Measurements from ENCODE around the gene GFY. TPM values are rescaled to one million over a fixed set of nuclear protein-coding genes. Genes with fewer than 3 reads are reported as not detected.

Gene GFY
- total RNA-seq, 4 donors from 2014 or later, result not detected

DNA sequence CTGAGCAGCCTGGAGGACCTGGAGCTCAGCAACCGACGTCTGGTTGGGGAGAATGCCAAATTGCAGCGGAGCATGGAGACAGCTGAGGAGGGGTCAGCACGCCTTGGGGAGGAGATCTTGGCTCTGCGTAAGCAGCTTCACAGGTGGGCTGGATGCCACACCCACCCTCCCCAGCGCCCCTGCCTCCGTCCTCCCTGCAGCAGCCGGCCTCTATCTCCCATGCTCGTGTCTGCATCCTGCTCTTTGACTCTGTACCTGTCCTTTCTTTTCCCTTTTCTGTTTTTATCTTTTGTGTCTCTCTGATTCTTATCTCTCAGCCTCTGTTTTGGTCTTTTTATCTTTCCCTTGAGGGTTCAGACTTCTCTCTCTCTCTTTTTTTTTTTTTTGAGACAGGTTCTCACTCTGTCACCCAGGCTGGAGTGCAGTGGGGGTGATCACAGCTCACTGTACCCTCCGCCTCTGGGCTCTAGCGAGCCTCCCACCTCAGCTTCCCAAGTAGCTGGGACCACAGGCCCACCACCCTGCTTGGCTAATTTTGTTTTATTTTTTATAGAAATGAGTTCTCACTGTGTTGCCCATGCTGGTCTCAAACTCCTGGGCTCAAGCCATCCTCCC is 27.1 kb upstream of the GFY start:
- TF ChIP-seq, protein P1, sequence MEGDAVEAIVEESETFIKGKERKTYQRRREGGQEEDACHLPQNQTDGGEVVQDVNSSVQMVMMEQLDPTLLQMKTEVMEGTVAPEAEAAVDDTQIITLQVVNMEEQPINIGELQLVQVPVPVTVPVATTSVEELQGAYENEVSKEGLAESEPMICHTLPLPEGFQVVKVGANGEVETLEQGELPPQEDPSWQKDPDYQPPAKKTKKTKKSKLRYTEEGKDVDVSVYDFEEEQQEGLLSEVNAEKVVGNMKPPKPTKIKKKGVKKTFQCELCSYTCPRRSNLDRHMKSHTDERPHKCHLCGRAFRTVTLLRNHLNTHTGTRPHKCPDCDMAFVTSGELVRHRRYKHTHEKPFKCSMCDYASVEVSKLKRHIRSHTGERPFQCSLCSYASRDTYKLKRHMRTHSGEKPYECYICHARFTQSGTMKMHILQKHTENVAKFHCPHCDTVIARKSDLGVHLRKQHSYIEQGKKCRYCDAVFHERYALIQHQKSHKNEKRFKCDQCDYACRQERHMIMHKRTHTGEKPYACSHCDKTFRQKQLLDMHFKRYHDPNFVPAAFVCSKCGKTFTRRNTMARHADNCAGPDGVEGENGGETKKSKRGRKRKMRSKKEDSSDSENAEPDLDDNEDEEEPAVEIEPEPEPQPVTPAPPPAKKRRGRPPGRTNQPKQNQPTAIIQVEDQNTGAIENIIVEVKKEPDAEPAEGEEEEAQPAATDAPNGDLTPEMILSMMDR (IDR thresholded peaks at IDR 0.05; ENCODE audit: low read depth), result no peak

GRCh38 chr19:49398931-49399330 is 26.3 kb upstream of the GFY start:
- TF ChIP-seq, protein P1 (IDR thresholded peaks at IDR 0.05; ENCODE audit: low read depth), result no peak

DNA sequence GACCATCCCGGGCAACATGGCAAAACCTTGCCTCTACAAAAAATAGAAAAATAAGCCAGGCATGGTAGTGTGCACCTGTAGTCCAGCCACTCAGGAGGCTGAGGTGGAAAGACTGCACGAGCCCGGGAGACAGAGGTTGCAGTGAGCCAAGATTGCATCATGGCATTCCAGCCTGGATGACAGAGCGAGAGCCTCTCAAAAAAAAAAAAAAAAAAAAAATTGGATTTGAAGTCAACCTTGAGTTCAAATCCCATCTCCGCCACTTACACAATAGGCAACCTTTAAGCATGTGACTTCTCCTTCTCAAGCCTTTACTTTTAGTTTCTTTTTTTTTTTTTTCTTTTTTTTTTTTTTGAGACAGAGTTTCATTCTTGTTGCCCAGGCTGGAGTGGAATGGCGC is 25.2 kb upstream of the GFY start:
- TF ChIP-seq, protein P1 (IDR thresholded peaks at IDR 0.05; ENCODE audit: low read depth), result no peak

GRCh38 chr19:49403404-49404187 is 21.6 kb upstream of the GFY start:
- TF ChIP-seq, protein P1 (IDR thresholded peaks at IDR 0.05; ENCODE audit: low read depth), result no peak

GRCh38 chr19:49407079-49407478 is 18.1 kb upstream of the GFY start:
- TF ChIP-seq, protein P1 (IDR thresholded peaks at IDR 0.05; ENCODE audit: low read depth), result no peak

DNA sequence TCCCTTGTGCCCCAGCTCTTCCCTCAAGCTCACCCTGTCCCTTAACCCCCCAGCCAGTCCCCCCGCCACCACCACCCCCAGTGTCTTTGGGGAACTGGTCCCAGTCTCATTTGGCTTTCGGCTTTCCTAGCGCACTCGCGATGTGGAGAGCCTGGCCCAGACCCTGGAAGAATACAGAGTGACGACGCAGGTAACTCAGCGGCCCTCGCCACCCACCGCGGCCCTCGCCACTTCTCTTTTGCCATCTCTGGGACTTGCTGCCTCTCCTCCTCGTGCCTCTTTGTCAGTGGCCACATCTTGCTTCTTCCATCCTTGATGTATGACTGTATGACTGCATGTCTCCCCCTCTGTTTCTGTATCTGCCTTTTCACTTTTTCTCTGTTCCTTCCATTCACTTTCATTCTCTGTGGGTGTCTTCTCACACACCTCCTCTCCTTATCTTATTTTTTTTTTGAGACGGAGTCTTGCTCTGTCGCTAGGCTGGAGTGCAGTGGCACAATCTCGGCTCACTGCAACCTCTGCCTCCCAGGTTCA is 17.6 kb upstream of the GFY start:
- TF ChIP-seq, protein P1 (IDR thresholded peaks at IDR 0.05; ENCODE audit: low read depth), result no peak

- TF ChIP-seq, protein P1 (IDR thresholded peaks at IDR 0.05; ENCODE audit: low read depth), result no peak
Observed at GRCh38 chr19:49408816-49409440, 16.3 kb upstream of the GFY start.

Data from subcutaneous adipose tissue (tissue), 4 donors.